Measurements from ENCODE around the gene PORCN. TPM values are rescaled to one million over a fixed set of nuclear protein-coding genes. Genes with fewer than 3 reads are reported as not detected.

Gene PORCN
- total and polyA plus RNA-seq, 4 donors = 0.70 to 4.9 (median 2.8) TPM

DNA sequence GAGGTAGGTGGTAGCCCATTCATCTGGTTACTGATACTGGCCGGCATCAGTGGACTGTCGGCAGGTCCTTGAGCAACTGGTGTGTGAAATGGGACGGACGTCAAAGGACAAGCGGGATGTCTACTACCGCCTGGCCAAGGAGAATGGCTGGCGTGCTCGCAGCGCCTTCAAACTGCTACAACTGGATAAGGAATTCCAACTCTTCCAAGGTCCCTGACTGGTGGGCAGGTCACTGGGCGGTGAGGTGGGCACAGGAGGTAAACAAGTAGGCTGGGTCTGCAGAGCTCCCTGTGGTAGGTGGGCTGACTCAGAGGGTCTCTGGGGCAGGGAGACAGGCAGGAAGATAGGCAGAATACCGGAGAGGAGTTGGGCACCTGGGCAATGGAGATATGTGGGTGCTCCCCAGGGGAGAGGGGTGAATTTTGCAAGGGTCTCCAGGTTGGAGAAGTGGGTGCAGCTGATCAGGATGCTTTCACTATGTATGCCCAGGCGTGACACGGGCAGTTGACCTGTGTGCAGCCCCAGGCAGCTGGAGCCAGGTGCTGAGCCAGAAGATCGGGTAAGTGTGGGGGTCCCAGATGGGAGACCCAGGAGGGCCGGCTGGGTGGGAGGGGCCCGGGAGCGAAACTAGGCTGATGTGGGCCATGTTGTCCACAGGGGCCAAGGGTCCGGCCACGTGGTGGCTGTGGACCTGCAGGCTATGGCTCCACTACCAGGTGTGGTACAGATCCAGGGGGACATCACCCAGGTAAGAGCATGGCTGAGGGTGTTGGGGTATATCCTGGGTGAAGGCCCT, 30.6 kb upstream of the PORCN start:
- Histone ChIP-seq H3K4me1 (ENCODE audit: control insufficient read depth in 4 of 4, insufficient read depth in 4 of 4, low read length in 3 of 4) (peaks cover 0 to 9% (median 6%) of the 10 kb centered on the region in 4 donors), H3K27me3 (ENCODE audit: control insufficient read depth in 4 of 4, insufficient read depth in 4 of 4, low read length in 3 of 4) (no peaks in the 10 kb centered on the region), H3K9ac (ENCODE audit: low read depth in 1 of 2, low read length in 2 of 2) (no peak overlapping the region), H3K27ac (ENCODE audit: low read depth in 1 of 2, low read length in 2 of 2) (no peak overlapping the region), H3K9me3 (ENCODE audit: control insufficient read depth in 4 of 4, low read length in 3 of 4) (no peaks in the 10 kb centered on the region), H3K4me3 (ENCODE audit: low read depth in 1 of 3, low read length in 3 of 3) (no peak overlapping the region), H3K36me3 (ENCODE audit: control insufficient read depth in 4 of 4, insufficient read depth in 3 of 4, low read depth in 1 of 4, low read length in 3 of 4) (peaks cover 4 to 16% (median 7%) of the 10 kb centered on the region in 4 donors)
- no peak for DNase-seq (ENCODE audit: low spot score)
- 98% methylated on average over 19 of the region's 19 CpGs for WGBS
- TF ChIP-seq JUND (IDR thresholded peaks at IDR 0.05) = no peak
- TF ChIP-seq, protein P1, sequence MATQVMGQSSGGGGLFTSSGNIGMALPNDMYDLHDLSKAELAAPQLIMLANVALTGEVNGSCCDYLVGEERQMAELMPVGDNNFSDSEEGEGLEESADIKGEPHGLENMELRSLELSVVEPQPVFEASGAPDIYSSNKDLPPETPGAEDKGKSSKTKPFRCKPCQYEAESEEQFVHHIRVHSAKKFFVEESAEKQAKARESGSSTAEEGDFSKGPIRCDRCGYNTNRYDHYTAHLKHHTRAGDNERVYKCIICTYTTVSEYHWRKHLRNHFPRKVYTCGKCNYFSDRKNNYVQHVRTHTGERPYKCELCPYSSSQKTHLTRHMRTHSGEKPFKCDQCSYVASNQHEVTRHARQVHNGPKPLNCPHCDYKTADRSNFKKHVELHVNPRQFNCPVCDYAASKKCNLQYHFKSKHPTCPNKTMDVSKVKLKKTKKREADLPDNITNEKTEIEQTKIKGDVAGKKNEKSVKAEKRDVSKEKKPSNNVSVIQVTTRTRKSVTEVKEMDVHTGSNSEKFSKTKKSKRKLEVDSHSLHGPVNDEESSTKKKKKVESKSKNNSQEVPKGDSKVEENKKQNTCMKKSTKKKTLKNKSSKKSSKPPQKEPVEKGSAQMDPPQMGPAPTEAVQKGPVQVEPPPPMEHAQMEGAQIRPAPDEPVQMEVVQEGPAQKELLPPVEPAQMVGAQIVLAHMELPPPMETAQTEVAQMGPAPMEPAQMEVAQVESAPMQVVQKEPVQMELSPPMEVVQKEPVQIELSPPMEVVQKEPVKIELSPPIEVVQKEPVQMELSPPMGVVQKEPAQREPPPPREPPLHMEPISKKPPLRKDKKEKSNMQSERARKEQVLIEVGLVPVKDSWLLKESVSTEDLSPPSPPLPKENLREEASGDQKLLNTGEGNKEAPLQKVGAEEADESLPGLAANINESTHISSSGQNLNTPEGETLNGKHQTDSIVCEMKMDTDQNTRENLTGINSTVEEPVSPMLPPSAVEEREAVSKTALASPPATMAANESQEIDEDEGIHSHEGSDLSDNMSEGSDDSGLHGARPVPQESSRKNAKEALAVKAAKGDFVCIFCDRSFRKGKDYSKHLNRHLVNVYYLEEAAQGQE (IDR thresholded peaks at IDR 0.05) = no peak
- no peak for TF ChIP-seq RXRA (IDR thresholded peaks at IDR 0.05)
- no peak for TF ChIP-seq TAF1 (conservative IDR thresholded peaks at IDR 0.05)
- no peak for TF ChIP-seq RAD21 (IDR thresholded peaks at IDR 0.05)
- TF ChIP-seq NR2F2 (IDR thresholded peaks at IDR 0.05) = no peak
- TF ChIP-seq, protein P2, sequence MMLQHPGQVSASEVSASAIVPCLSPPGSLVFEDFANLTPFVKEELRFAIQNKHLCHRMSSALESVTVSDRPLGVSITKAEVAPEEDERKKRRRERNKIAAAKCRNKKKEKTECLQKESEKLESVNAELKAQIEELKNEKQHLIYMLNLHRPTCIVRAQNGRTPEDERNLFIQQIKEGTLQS (IDR thresholded peaks at IDR 0.05) = no peak
- TF ChIP-seq, protein P3, sequence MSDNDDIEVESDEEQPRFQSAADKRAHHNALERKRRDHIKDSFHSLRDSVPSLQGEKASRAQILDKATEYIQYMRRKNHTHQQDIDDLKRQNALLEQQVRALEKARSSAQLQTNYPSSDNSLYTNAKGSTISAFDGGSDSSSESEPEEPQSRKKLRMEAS (IDR thresholded peaks at IDR 0.05) = no peak

DNA sequence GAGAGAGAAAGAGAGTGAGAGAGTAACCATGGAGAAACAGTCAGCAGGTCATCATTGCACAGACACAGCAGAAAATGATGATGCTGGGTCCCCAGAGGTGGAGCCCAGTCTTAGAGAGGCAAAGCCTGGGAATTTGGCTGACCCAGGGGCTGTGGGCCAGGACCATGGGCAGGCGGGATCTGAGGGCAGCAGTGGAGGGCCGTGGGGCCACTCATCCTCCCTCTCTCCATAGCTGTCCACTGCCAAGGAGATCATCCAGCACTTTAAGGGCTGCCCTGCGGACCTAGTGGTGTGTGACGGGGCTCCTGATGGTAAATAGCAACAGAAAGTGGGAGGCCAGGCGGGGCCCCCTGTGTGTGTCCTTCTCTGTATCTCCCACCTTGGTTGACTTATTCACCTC, 30.0 kb upstream of the PORCN start:
- no peaks in the 10 kb centered on the region for H3K27me3 ChIP-seq (ENCODE audit: control insufficient read depth in 4 of 4, insufficient read depth in 4 of 4, low read length in 3 of 4)
- no peak overlapping the region for H3K4me3 ChIP-seq (ENCODE audit: low read depth in 1 of 3, low read length in 3 of 3)
- no peak for DNase-seq (ENCODE audit: low spot score)
- H3K9me3 ChIP-seq (ENCODE audit: control insufficient read depth in 4 of 4, low read length in 3 of 4) = no peaks in the 10 kb centered on the region
- peaks cover 4 to 16% (median 7%) of the 10 kb centered on the region in 4 donors for H3K36me3 ChIP-seq (ENCODE audit: control insufficient read depth in 4 of 4, insufficient read depth in 3 of 4, low read depth in 1 of 4, low read length in 3 of 4)
- WGBS = 93% methylated on average over 5 of the region's 5 CpGs
- H3K27ac ChIP-seq (ENCODE audit: low read depth in 1 of 2, low read length in 2 of 2) = no peak overlapping the region
- H3K9ac ChIP-seq (ENCODE audit: low read depth in 1 of 2, low read length in 2 of 2) = no peak overlapping the region
- TF ChIP-seq, protein P1 (IDR thresholded peaks at IDR 0.05) = no peak
- TF ChIP-seq RAD21 (IDR thresholded peaks at IDR 0.05) = no peak
- TF ChIP-seq, protein P3 (IDR thresholded peaks at IDR 0.05) = no peak
- no peak for TF ChIP-seq HNF4G (IDR thresholded peaks at IDR 0.05)
- no peak for TF ChIP-seq TAF1 (conservative IDR thresholded peaks at IDR 0.05)
- no peak for TF ChIP-seq FOXA2 (IDR thresholded peaks at IDR 0.05)
- no peak for TF ChIP-seq HNF4A (conservative IDR thresholded peaks at IDR 0.05)
- peaks cover 0 to 9% (median 6%) of the 10 kb centered on the region in 4 donors for H3K4me1 ChIP-seq (ENCODE audit: control insufficient read depth in 4 of 4, insufficient read depth in 4 of 4, low read length in 3 of 4)

Data from liver (tissue), 9 donors.